Occipital lobe (tissue), 2 donors: Measurements from ENCODE around the gene YIPF2. TPM values are rescaled to one million over a fixed set of nuclear protein-coding genes. Genes with fewer than 3 reads are reported as not detected.
"Not testable (repeated sequence)": the region's sequence is repeated elsewhere in the genome, so short reads cannot be mapped to it uniquely, and the experiment has no call there.

Source experiments
- DNase-seq: peaks from one replicate; lab custom pipeline; 2025; lab: John Stamatoyannopoulos, UW
- total RNA-seq: library from RNA; depleted of rRNA; stranded (reverse); fragments of >200 nt; gene quantifications from one replicate; pipeline ENCODE4 v1.2.3, GENCODE V29; 2014

YIPF2 gene
- total RNA-seq, 1 donor from 2014 or later: 32.4 TPM

DNA sequence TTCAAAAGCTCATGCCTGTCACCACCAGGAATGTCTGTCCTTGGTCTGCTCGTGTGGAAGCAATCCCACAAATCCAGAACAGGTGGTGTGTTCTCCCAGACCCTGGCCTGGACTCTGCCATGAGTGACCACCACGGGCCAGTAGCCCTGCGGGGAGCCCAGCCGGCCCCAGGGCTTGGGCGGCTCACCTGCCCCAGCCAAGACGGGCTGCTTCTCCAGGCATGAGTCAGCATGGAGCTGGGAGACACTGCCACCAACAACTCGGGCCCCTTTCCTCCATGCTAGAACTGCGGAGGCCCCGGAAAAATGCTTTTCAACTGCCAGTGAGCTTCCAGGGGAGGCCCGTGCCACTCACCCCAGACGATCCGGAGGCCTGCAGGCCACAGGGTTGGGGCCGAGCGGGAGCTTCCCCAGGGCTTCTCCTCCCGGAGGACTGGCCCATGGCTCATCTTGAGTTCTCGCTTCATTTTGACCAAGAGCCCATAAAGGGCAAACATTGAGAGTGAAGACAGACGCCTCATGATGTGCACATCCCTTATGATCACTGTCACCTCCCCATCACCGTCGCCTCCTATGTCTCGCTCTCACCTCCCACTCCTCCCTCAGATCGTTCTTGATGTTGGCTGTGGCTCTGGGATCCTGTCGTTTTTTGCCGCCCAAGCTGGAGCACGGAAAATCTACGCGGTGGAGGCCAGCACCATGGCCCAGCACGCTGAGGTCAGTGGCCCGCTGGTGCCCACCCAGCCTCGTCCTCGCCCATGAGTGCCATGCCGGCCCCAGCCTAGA is 16.7 kb downstream of the YIPF2 start:
- DNase-seq: no peak

DNA sequence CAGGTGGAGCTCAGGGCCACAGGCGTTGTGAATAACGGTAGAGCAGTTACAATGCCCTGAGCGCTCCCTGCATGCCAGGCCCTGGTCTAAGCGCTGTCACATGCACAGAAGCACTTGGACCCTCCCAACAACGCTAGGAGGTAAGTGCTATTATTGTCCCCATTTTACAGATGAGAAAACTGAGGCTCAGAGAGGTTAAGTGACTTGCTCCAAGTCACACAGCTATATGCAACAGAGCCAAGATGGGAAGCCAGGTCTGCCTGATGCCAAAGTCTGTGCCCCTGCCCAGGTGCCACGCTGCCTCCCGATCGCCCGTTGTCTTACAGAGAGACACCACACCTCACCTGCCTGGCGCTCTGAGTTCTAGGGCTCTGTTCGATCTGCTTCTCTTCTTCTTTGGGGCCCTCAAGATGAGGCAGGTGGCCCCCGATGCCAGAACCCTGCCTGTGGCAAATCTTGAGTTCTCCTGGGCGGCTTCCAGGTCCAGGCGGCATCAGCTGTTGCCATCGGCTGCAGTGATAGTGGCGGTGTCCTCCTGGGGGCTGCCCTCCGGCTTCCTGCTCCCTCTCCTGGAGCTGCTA is 20.0 kb downstream of the YIPF2 start:
- no peak for DNase-seq

DNA sequence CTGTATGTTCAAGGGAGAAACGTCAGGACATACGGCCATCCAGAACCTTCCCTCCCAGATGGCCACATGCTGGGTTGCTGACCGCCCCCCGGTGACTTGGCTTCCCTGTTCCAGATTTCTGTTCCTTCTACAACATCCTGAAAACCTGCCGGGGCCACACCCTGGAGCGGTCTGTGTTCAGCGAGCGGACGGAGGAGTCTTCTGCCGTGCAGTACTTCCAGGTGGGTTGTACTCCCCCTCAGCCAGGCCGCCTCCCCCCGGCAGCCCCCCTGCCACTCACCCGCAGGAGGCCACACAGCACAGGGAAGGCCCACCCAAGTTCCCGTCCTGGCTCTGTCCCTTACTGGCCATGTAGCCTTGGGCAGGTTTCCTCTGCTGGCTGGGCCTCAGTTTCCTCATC is 20.5 kb downstream of the YIPF2 start:
- DNase-seq: no peak

DNA sequence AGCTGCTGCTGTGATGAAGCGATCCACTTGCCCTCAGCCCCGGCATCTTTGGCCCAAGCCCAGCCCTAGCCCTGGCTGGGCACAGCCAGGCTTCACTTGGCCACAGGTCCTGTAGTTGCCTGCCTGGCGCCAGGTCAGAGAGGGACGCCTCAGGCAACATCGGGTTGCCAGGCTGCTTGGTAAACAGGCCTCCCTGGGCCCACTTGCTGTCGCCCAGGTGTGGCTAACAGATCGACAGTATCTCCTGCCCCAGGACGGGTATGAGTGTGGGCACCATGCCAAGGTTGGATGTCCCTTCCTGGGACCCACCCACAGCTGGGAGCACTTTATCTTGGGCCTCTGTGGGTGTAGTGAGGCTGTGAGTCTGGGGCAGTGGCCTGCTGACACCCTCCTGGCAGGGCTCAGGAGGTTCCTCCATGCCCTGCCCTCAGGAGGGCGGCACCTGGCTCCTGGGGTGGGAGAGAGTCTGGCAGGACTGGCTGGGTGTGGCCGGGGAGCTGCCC is 29.2 kb downstream of the YIPF2 start:
- DNase-seq: no peak

DNA sequence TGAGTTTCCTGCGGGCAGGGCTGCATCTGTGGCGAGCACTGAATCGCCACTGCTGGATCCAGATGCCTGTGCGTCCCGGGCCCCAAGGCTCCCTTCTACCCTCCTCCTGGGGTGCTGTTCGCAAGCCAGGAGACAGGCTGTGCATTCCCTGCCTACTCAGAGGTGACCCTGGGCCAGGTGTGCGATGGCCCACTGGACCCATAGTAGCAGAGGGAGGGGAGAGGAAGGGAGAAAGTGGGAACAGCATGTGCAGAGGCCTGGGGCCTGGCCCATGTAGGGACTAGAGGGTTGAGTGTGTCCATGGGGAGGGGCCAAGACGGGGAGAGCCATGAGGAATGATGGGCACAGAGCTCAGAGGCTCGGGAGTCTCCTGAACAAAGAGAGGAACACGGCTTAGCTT is 29.8 kb downstream of the YIPF2 start:
- DNase-seq: no peak

DNA sequence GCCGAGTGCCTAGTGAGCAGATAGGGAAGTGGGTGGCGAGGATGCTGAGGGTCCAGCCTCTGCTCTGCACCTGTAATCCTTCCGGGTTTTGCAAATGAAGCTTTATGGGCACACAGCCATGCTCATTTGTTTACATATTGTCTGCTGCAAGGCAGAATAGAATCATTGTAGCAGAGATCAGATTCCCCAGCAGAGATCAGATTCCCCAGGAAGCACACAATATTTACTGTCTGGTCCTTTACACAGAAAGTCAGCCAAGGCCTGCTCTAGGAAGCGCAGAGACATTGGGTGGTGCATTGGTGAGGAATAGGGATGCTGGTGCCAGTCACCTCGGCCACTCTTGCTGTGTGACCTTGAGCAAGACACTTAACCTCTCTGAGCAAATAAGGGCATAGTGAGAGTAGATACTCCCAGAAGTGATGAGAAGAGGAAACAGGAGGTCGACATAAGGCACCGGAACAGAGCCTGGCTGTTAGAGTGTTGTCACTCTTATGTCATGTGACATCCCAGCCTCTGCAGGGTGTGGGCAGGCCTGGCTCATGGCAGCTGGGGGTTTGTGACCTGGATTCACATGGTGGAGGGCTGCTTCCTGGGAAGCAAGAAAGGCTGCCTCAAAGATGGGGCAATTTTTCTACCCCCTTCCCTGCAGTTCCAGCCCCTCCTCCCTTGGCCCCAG is 31.4 kb downstream of the YIPF2 start:
- DNase-seq: no peak

DNA sequence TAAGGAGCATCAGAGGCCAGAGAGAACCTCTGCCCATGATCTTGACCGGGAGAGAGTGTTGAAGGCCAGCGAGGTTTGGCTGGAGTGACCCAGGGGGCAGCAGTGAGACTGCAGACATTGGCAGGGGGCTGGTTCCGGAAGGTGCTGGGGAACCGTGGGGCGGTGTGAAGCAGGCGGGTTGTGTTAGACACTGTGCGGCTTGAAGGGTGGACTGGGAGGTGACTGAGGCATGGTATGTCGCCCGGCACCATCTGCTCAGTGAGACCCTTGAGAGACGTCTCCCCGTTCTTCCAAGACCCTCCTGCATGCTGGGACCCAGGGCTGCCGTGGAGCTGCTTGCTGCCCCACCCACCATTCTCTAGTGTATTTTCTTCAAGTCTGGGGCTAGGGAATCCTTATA is 32.5 kb downstream of the YIPF2 start:
- DNase-seq: no peak

DNA sequence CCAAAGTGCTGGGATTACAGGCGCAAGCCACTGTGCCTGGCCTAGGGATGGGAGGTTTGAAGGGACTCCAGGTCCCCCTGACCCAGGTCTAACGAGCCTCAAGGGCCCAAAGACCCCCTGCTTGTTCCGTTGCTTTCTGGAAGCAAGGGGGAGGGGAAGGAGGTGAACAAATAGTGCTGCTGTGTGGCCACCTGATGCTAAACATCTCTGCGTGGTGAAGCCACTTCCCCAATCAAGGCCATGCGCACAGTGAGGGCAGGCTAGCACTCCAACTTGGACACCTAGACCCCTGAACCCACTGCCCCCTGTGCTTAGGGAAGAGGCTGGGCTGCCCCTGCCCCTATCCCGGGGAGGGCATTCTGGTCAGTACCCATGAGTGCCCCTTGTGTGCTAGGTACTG is 33.1 kb downstream of the YIPF2 start:
- no peak for DNase-seq

DNA sequence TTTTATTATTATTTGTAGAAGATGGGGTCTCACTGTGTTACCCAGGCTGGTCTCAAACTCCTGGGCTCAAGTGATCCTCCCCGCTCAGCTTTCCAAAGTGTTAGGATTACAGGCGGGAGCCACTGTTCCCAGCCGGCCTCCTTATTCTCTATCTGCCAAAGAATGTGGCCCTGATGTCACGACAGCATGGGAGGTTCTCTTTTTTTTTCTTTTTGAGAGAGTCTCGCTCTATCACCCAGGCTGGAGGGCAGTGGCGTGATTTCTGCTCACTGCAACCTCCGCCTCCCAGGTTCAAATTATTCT is 33.6 kb downstream of the YIPF2 start:
- DNase-seq: no peak

DNA sequence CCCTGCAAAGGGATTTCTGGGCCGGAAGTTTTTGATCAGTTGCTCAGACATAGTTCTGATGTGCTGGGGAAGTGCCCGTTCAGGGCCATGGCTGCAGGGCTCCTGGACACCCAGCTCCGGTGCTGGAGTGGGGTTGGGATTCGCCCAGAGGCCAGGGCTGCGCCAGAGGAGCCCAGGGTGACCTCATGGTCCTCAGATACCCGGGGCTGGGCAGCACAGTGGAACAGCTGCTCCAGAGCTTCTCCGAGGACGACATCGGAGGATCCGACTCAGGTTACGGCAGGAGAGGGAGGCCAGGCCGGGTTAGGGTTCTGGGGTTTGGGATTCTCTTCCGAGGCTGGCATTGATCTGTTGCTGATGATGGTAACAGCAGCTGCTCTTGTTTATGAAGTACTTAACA is 36.2 kb downstream of the YIPF2 start:
- no peak for DNase-seq

DNA sequence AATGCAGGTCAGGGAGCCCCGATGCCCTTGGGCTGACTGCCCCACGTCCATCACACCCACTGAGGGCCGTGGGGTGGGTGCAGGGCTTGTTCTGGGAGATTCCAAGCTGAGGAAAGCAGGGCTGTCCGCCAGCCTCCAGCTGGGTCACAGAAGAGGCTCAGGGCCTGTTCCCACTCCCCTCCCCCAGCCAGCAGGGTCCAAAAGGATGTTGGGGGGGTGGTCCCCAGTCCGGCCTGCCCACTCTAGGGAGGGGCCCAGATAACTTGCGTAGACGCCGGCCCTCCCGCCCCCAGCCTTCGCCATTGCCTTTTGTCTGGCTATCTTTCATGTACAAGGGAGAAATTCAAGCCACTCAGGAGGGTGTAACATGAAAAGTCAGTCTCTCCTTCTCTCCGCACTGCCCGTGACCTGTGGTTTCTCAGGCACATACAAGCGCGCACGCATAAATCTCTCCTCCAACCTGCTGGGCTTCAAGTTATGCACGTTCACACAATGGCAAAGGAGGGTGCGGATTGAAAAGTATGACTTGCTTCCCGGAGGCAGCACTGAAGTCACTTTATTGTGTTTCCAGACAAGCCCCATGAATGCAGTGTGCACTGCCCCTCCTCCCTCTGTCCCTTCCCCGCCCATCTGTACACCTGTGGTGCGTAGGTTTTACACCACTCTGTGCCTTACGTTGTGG is 36.9 kb downstream of the YIPF2 start:
- no peak for DNase-seq

DNA sequence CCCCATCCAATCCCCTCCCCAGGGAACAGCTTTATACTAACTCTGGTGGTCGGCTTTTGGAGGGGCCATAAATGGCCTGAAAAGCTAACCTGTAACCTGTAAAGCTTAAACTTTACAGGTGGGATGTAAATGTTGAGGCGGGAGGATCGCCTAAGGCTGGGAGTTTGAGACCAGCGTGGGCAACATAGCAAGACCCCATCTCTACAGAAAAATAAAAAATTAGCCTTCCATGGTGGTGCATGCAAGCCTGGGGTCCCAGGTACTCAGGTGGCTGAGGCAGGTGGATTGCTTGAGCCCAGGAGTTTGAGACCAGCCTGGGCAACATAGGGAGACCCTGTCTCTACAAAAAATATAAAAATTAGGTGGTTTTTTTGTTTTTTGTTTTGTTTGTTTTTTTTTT is 38.6 kb downstream of the YIPF2 start:
- DNase-seq: no peak

DNA sequence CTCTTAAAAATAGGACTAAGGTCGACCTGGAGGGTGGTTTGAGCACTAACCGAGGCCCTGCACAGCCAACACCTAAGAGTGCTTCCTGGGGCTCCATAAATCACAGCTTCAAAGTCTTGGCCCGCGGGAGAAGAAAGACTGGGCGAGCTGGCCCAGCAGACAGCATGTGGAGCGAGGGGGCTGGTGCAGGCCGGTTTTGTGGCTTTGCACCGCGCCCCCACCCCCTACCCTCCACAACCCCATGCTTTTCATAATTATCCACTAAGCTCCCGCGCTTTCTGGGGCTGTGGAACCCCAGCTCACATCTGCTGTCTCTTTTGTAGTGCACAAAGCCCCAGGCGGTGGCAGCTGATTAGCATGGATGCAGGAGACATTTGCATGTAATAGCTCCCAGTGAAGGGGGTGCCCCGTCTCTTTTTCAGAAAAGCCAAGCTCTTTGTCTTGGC is 40.0 kb downstream of the YIPF2 start:
- no peak for DNase-seq

DNA sequence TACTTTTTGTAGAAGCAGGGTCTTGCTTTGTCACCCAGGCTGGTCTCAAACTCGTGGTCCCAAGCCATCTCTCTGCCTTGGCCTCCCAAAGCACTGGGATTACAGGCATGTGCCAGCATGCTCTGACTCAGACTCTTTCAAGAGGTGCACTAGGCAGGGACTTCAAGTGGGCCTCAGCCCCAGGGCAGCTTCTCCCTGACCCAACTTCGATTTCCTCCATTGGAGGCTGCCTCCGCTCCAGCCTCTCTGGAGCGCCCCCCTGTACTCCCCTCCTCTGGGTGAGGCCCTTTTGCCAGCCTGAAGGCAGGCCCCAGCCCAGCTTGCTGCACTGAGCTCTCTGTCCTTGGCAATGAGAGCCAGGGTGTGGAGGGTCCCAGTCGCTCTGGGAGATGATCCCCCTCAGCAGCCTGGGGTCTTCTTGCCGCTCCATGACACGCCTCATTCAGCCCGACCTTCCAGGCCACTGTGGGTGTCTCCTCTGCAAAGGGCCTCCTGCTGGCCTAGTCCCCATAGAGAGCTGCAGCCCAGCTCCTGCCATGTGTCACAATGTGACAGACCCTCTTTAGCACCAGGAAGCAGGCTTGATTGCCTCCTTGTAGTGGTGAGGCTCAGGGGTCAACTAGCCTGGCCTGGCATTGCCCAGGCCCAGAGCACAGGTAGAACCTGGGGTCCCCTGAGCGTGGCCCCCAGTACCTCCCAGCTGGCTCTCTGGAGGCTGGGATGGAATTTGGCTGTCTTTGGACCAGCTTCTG is 40.6 kb downstream of the YIPF2 start:
- no peak for DNase-seq

DNA sequence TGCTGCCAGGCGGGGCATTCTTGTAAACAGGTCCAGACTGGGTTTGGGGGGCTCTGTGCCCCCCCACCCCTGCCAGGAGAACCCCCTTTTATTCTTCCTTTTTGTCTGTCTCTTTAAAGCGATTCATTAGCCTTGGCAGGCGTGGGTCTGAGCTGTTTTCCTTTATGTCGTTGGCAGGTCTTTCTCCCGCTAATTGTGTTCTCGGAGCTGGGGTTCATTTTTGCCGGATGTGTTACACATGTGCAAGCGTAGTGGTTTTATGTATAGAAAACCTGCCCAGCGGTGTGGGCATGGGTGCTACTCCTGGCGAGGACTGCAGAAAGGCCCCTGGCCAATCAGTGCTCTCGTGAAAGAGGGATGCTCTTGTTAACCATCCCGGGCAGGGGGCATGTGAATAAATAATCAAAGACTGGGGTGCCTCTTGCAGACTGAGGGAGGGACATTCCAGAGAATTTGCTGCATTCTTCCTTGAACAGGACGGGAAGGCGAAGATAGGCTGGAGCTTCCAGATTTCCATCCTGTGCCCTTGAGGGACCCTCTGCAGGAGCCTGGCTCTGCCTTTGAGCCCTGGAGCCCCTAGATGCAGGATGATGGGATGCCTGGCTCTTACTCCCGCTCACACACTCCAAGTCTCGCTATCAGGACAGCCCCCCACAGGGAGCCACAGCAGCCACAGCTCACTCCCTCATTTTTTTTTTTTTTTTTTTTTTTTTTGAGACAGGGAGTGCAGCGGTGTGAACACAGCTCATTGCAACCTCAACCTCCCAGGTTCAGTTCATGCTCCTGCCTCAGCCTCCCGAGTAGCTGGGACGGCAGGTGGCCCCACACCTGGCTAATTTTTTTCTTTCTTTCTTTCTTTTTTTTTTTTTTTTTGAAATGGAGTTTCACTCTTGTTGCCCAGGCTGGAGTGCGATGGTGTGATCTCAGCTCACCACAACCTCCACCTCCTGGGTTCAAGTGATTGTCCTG is 43.0 kb downstream of the YIPF2 start:
- DNase-seq: no peak

DNA sequence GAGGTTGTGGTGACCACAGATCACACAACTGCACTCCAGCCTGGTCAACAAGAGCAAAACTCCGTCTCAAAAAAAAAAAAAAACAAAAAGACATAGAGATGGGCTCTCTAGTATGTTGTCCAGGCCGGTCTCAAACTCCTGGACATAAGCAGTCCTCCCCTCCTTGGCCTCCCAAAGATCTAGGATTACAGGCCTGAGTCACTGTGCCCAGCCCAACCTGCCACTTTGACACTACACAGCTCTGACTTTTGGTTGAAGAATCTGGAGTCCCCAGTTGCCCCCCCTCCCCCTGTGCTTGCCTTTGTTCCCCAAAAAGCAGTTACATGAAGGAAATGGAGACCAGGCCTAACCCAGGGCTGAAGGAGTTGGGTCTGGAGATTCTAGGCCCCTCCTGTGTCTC is 44.2 kb downstream of the YIPF2 start:
- no peak for DNase-seq

DNA sequence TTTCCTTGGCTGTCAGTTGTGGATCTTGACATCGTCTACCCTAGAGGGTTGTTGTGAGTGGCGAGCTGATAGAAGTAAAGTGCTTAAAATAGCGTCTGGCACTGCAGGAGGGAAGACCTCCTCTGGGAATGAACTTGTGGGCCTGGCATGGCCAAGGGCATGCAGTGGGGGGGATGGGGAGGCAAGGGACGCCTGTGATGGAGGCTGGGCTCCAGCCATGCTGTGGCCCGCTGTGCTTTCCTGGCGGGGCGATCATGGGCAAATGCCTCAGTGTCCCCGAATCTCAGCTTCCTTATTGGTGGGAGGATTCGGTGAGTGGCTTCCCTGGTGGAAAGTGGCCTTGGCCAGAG is 46.4 kb downstream of the YIPF2 start:
- no peak for DNase-seq

DNA sequence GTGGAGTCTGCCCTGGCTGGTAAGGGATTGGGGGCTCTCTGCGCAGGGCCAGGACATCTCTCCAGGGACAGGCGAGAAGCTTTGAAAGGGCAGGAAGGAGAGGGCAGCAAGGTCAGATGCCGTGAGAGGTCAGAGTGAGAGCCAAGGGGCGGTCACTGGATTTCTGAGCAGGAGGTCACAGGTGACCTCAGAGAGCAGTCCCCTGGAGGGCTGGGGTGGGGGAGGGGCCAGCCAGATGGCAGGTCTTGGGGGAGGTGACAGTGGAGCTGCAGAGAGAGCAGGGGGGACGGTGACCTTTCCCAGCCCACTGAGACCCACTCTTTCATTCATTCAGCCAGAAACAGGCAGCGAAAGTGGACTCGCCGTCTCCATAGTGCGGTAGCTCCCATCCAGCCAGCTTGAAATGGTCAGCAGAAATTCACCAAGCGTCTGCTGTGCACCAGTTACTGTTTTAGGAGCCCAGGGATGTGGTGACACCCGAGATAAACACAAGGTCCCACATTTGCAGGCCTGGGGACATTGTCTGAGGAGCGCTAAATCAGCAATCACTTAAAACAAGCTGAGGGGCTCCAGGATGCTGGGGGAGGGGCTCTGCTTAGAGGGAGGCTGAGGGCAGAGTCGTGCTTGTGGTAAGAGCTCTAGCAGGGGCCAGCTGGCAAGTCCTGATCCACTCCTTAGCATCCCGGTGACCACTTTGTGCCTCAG is 46.9 kb downstream of the YIPF2 start:
- DNase-seq: no peak

DNA sequence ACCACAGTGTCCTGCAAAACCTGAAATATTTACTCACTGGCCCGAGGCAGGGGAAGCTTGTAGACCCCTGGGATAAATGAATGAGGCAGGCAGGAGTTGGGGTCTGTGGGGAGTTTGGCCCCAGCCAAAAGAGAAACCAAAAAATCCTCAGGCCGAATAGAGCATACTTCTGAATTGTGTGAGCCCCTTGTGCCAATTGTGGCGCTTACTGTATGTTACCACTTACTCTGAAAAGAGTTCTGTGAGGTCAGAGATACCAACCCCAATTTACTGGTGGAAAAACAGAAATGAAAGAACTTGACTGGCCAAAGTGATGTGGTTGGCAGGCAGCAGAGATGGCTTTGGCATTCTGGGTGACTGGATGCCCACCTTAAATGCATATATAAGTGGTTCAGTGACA is 50.2 kb downstream of the YIPF2 start:
- DNase-seq: no peak

DNA sequence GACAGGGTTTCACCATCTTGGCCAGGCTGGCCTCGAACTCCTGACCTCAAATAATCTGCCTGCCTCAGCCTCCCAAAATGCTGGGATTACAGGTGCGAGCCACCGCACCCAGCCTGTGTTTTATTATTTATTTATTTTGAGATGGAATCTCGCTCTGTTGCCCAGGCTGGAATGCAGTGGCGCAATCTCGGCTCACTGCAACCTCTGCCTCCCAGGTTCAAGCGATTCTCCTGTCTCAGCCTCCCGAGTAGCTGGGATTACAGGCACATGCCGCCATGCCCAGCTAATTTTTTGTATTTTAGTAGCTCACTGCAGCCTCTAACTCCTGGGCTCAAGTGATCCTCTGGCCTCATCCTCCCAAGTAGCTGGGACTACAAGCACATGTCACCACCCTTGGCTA is 50.8 kb downstream of the YIPF2 start:
- DNase-seq: not testable (repeated sequence)
